Measurements from ENCODE around the gene FAM3A.
"Not testable (repeated sequence)": the region's sequence is repeated elsewhere in the genome, so short reads cannot be mapped to it uniquely, and the experiment has no call there.

FAM3A gene

DNA sequence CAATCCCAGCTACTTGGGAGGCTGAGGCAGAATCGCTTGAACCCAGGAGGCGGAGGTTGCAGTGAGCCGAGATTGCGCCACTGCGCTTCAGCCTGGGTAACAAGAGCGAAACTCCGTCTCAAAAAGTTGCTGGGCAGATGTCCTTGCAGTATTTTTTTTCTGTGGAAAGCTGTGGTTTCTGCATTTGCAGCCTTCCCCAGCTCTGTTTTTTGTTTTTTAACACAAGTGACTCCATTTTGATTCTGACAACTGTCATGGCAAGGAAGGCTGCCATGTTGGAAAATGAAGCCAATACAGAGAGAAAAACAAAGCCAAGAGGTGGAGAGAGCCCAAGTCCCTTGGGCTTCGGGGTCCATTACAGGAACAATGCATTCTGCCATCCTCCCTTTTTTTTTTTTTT lies 13.9 kb downstream of the FAM3A start:
- ATAC-seq (ENCODE audit: low read depth), result no peak
- H3K9me3 Mint-ChIP-seq, result no peaks in the 10 kb centered on the region
- no peaks in the 10 kb centered on the region for H3K27me3 Mint-ChIP-seq
- no peak overlapping the region for H3K27ac Mint-ChIP-seq
- H3K4me3 Mint-ChIP-seq, result no peak overlapping the region
- H3K4me1 Mint-ChIP-seq, result no peaks in the 10 kb centered on the region
- DNase-seq (ENCODE audit: low spot score in 2 of 2), result no peak
- peaks cover 7% of the 10 kb centered on the region for H3K36me3 Mint-ChIP-seq

- not testable (repeated sequence) for H3K27me3 Mint-ChIP-seq; H3K4me3 Mint-ChIP-seq; ATAC-seq (ENCODE audit: low read depth); H3K4me1 Mint-ChIP-seq; H3K27ac Mint-ChIP-seq; H3K36me3 Mint-ChIP-seq; H3K9me3 Mint-ChIP-seq; DNase-seq (ENCODE audit: low spot score in 2 of 2)
Measured at GRCh38 chrX:154501423-154501822, 14.6 kb downstream of the FAM3A start.

GRCh38 chrX:154496591-154497137 lies 19.4 kb downstream of the FAM3A start:
- H3K4me1 Mint-ChIP-seq; ATAC-seq (ENCODE audit: low read depth); DNase-seq (ENCODE audit: low spot score in 2 of 2); H3K9me3 Mint-ChIP-seq; H3K27ac Mint-ChIP-seq; H3K36me3 Mint-ChIP-seq; H3K4me3 Mint-ChIP-seq; H3K27me3 Mint-ChIP-seq: not testable (repeated sequence)

GRCh38 chrX:154495472-154495922 lies 20.5 kb downstream of the FAM3A start:
- no peak overlapping the region for H3K4me3 Mint-ChIP-seq
- H3K4me1 Mint-ChIP-seq, result peaks cover 5% of the 10 kb centered on the region
- DNase-seq (ENCODE audit: low spot score in 2 of 2), result no peak
- no peak overlapping the region for H3K27ac Mint-ChIP-seq
- no peaks in the 10 kb centered on the region for H3K27me3 Mint-ChIP-seq
- no peak for ATAC-seq (ENCODE audit: low read depth)
- no peaks in the 10 kb centered on the region for H3K9me3 Mint-ChIP-seq
- no peaks in the 10 kb centered on the region for H3K36me3 Mint-ChIP-seq

DNA sequence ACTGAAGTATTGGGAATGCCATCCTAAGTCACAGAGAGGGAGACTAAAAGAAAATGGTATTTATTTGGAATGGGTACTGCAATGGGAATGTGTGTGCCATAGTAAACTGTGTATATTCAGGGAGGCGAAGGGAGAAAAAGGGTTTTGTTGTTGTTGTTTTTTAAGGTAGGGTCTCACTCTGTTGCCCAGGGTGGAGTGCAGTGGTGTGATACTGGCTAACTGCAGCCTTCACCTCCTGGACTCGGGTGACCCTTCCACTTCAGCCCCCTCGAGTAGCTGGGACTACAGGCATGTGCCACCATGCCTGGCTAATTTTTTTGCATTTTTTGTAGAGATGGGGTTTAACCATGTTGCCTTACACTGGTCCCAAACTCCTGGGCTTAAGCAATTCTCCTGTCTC lies 21.3 kb downstream of the FAM3A start:
- no peak for ATAC-seq (ENCODE audit: low read depth)
- H3K27me3 Mint-ChIP-seq, result no peaks in the 10 kb centered on the region
- H3K36me3 Mint-ChIP-seq, result no peaks in the 10 kb centered on the region
- no peak overlapping the region for H3K27ac Mint-ChIP-seq
- DNase-seq (ENCODE audit: low spot score in 2 of 2), result no peak
- H3K4me1 Mint-ChIP-seq, result peaks cover 6% of the 10 kb centered on the region
- H3K4me3 Mint-ChIP-seq, result no peak overlapping the region
- H3K9me3 Mint-ChIP-seq, result no peaks in the 10 kb centered on the region

- Mint-ChIP-seq H3K9me3 (no peaks in the 10 kb centered on the region), H3K4me1 (peaks cover 8% of the 10 kb centered on the region), H3K27me3 (no peaks in the 10 kb centered on the region), H3K4me3 (peak within 1 kb of the TSS; percentile 90), H3K27ac (peak within 1 kb of the TSS; percentile 91), H3K36me3 (peaks cover 4% of the 10 kb centered on the region)
- ATAC-seq (ENCODE audit: low read depth), result peak; percentile 83
- peak; percentile 64 to 76 for DNase-seq (ENCODE audit: low spot score in 2 of 2)
Measured at GRCh38 chrX:154490414-154491083, 25.5 kb downstream of the FAM3A start, which contains the start of gene SLC10A3. Gene SLC10A3 (minus strand): TSS chrX:154490629. CDS start chrX:154488940, 1,689 bp downstream.

DNA sequence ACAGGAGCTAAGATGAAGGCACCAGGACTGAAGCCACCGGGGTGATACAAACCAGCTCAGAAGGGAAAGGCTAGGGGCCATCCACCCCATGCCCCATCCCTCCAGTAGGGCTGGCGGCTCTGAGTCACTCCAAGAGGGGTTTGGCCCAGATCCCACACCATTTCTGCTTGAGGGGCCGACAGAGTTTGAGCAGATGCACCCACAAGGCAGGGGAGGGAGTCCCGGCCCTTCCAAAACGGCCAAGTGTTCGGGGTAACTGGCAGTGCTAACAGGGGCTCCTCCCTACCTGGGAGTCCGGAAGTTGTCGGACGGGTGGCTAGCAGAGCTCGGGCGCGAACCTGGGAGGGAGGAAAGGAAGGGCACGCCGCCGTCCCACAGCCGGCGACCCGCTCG lies 26.0 kb downstream of the FAM3A start:
- Mint-ChIP-seq H3K36me3 (peaks cover 4% of the 10 kb centered on the region), H3K4me1 (peaks cover 8% of the 10 kb centered on the region), H3K9me3 (no peaks in the 10 kb centered on the region), H3K4me3 (peak overlapping the region; percentile 90), H3K27me3 (no peaks in the 10 kb centered on the region), H3K27ac (peak overlapping the region; percentile 91)
- DNase-seq (ENCODE audit: low spot score in 2 of 2) (no peak), ATAC-seq (ENCODE audit: low read depth) (no peak)

DNA sequence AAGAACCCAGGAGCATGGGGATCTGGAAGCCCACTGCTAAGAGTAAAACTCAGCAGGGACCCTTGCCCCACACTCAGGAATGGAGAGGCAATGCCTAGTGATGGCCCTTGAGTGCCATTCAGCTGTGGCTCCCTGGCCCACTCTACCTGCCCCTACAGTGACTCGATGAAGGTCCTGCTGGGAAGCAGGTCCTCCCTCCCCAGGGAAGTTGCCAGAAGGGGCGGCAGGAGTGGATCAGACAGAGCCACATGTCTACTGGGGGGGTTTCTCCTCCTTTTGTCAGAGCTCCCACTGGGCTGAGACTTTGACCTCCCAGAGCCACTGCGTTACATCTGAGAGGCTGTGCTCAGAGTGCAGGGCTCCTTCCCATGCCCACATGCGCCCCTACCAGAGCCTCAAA lies 26.9 kb downstream of the FAM3A start:
- peaks cover 4% of the 10 kb centered on the region for H3K36me3 Mint-ChIP-seq
- no peaks in the 10 kb centered on the region for H3K27me3 Mint-ChIP-seq
- H3K9me3 Mint-ChIP-seq, result no peaks in the 10 kb centered on the region
- DNase-seq (ENCODE audit: low spot score in 2 of 2) (no peak), ATAC-seq (ENCODE audit: low read depth) (no peak)
- peak overlapping the region; percentile 90 for H3K4me3 Mint-ChIP-seq
- H3K27ac Mint-ChIP-seq, result no peak overlapping the region
- peaks cover 8% of the 10 kb centered on the region for H3K4me1 Mint-ChIP-seq

DNA sequence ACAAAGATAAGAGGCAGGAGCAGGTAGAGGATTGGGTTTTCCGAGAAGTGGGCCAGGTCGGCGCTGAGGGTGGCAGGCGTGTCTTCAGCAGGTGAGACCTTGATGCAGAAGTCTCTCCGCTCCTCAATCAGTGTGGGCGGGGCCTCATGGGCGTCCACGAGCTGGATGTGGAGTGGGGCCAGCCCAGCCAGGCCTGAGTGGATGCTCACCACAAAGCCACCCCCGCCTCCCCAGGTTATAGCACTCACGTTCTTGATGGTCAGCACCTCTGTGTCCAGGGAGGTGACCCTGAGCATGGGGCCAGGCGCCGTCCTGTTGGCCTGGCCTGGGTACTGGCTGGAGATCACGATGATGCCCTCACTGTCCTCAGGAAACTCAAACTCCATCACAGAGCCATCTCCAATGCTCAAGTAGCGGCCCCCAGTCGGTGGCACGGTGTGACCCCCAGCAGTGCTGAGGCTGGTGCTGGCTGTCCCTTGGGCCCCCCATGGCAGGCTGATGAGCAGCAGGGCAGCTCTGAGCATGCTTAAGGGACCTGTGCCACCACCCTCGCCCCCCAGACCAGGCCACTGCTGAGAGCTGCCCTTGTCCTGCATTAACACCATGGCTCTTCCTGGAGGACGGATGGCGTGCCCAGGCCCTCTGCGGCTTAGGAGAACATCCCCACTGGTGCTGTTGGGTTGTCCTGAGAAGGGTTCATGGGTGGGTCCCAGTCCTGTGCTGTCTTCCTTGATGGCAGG lies 27.5 kb downstream of the FAM3A start:
- Mint-ChIP-seq H3K9me3 (no peaks in the 10 kb centered on the region), H3K4me1 (peaks cover 8% of the 10 kb centered on the region), H3K27me3 (no peaks in the 10 kb centered on the region), H3K36me3 (peaks cover 4% of the 10 kb centered on the region), H3K27ac (no peak overlapping the region), H3K4me3 (peak overlapping the region; percentile 29)
- ATAC-seq (ENCODE audit: low read depth) (no peak), DNase-seq (ENCODE audit: low spot score in 2 of 2) (no peak)

GRCh38 chrX:154487518-154488290 lies 28.3 kb downstream of the FAM3A start:
- peaks cover 10% of the 10 kb centered on the region for H3K4me1 Mint-ChIP-seq
- no peak overlapping the region for H3K27ac Mint-ChIP-seq
- H3K4me3 Mint-ChIP-seq, result peak overlapping the region; percentile 29
- DNase-seq (ENCODE audit: low spot score in 2 of 2) (no peak), ATAC-seq (ENCODE audit: low read depth) (no peak)
- H3K9me3 Mint-ChIP-seq, result no peaks in the 10 kb centered on the region
- no peaks in the 10 kb centered on the region for H3K27me3 Mint-ChIP-seq
- H3K36me3 Mint-ChIP-seq, result peaks cover 4% of the 10 kb centered on the region

- Mint-ChIP-seq H3K4me1 (peaks cover 16% of the 10 kb centered on the region), H3K4me3 (peak within 1 kb of the TSS; percentile 77), H3K36me3 (peaks cover 4% of the 10 kb centered on the region), H3K27me3 (no peaks in the 10 kb centered on the region), H3K27ac (peak within 1 kb of the TSS; percentile 67), H3K9me3 (no peaks in the 10 kb centered on the region)
- DNase-seq (ENCODE audit: low spot score in 2 of 2) (peak; percentile 34 to 56), ATAC-seq (ENCODE audit: low read depth) (peak; percentile 37)
Measured at GRCh38 chrX:154486396-154487207, 29.4 kb downstream of the FAM3A start, which contains the start of gene UBL4A. Gene UBL4A (minus strand): TSS chrX:154486615. CDS start chrX:154486584, 31 bp downstream.

DNA sequence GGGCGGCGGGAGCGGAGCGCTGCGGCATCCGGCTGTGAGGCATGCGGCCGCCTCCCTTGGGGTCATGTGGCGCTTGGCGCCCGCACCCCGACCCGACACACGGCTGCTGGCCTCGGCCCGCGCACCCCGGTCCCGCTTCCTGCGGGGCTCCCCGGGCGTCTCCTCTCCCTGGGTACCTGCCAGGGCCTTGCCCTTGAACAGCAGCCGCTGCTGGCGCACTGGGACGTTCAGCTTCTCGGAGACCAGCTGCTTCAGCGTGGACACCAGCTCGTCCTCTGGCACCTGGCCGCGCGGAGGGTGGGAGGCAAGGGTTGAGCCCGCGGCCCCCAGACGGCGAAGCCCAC lies 30.0 kb downstream of the FAM3A start:
- peak in 1 of 2 donors; percentile 34 for DNase-seq (ENCODE audit: low spot score in 2 of 2)
- Mint-ChIP-seq H3K9me3 (no peaks in the 10 kb centered on the region), H3K36me3 (peaks cover 4% of the 10 kb centered on the region), H3K4me3 (peak overlapping the region; percentile 14), H3K27ac (no peak overlapping the region), H3K27me3 (no peaks in the 10 kb centered on the region), H3K4me1 (peaks cover 13% of the 10 kb centered on the region)
- peak; percentile 6 for ATAC-seq (ENCODE audit: low read depth)
